HCT116 (cell line): ENCODE measurements around the gene ZNF304. TPM values are rescaled to one million over a fixed set of nuclear protein-coding genes. Genes with fewer than 3 reads are reported as not detected.

ENCODE experiments used
- ATAC-seq: fragments of 200-7000 bp; cut with Tn5 transposase; 2 replicates; pipeline ENCODE4 v1.9.1; 2020; ENCODE audit warnings: mild to moderate bottlenecking, moderate library complexity
- BruUV-seq: library from RNA; stranded (reverse); fragments of 400-500 nt; replicated peaks from 2 replicates; lab custom pipeline; 2021; lab: Mats Ljungman, UMichigan
- CTCF ChIA-PET: fragments of 300-600 bp; sonication (Branson Sonifier 250); formaldehyde crosslinking; loops from one replicate; lab custom pipeline; 2021; ENCODE audit warnings: antibody characterized with exemption; lab: Charles Lee
- POLR2A ChIA-PET: fragments of 300-600, 350-600 bp; sonication (Branson Sonifier 250); formaldehyde crosslinking; loops from one replicate; lab custom pipeline; 2021; ENCODE audit warnings: antibody characterized with exemption; lab: Charles Lee
- RAD21 ChIA-PET, 2 experiments: fragments of 300-600 bp; sonication (Branson Sonifier 250); formaldehyde crosslinking; loops; one replicate each; lab custom pipeline; 2023; ENCODE audit warnings: low total read pairs in 2 of 2; ENCODE audit not compliant: uncharacterized antibody in 2 of 2, unreplicated experiment in 2 of 2, low non-redundant PET in 1 of 2; lab: Charles Lee
- DNase-seq: peaks from one replicate; pipeline ENCODE4 v3.0.0-alpha.2; 2010; ENCODE audit warnings: low read depth, low spot score
- H2AFZ ChIP-seq: fragments of 200-600 bp; shearing (Covaris generic), sonication (generic); 2 replicates; pipeline ENCODE4 v1.6.1; 2017; ENCODE audit warnings: low read depth, mixed run types, mixed read lengths, antibody characterized with exemption, low read length; ENCODE audit not compliant: poor library complexity, severe bottlenecking
- H3K27ac ChIP-seq: 2 replicates; pipeline ENCODE4 v1.5.1; 2012; ENCODE audit warnings: low read depth, low read length
- H3K27me3 ChIP-seq: fragments of 200-600 bp; sonication (generic); 2 replicates; pipeline ENCODE4 v1.6.1; 2016; ENCODE audit warnings: mixed run types, low read length, mixed read lengths; ENCODE audit not compliant: insufficient read depth
- H3K36me3 ChIP-seq, 2 experiments: fragments of 200-500 bp in 1 of 2; fragments of 200-600 bp in 1 of 2; sonication (Bioruptor generic) in 1 of 2; sonication (generic) in 1 of 2; 2 replicates each; pipeline versions ENCODE4 v1.5.1 to v1.6.1; 2014 to 2016; ENCODE audit warnings: low read length in 2 of 2, inconsistent platforms in 1 of 2, mixed read lengths in 1 of 2, mixed run types in 1 of 2; ENCODE audit not compliant: insufficient read depth in 2 of 2, control insufficient read depth in 1 of 2
- H3K4me1 ChIP-seq, 2 experiments: fragments of 200-600 bp in 1 of 2; sonication (generic) in 1 of 2; 2 replicates each; pipeline versions ENCODE4 v1.5.1 to v1.6.1; 2012 to 2017; ENCODE audit warnings: low read length in 2 of 2, inconsistent platforms in 1 of 2, mild to moderate bottlenecking in 1 of 2, mixed read lengths in 1 of 2, mixed run types in 1 of 2, moderate library complexity in 1 of 2; ENCODE audit not compliant: insufficient read depth in 2 of 2, control insufficient read depth in 1 of 2
- H3K4me2 ChIP-seq: fragments of 200-600 bp; sonication (generic); 2 replicates; pipeline ENCODE4 v1.6.1; 2017; ENCODE audit warnings: mixed run types, low read length, mixed read lengths
- H3K4me3 ChIP-seq, 2 experiments: fragments of 200-600 bp in 1 of 2; sonication (generic) in 1 of 2; replicated peaks in 1 of 2; 2 replicates each; pipeline ENCODE4 v1.5.1; 2011 to 2016; ENCODE audit warnings: low read length in 2 of 2, control low read depth in 1 of 2, low read depth in 1 of 2, mild to moderate bottlenecking in 1 of 2, mixed read lengths in 1 of 2, mixed run types in 1 of 2
- H3K79me2 ChIP-seq: fragments of 200-600 bp; sonication (generic); 2 replicates; pipeline ENCODE4 v1.6.1; 2017; ENCODE audit warnings: mild to moderate bottlenecking, mixed run types, low read length, moderate library complexity, mixed read lengths; ENCODE audit not compliant: insufficient read depth
- H3K9ac ChIP-seq: fragments of 200-600 bp; sonication (generic); 2 replicates; pipeline ENCODE4 v1.6.1; 2016; ENCODE audit warnings: low read length, mixed read lengths
- H3K9me2 ChIP-seq: fragments of 200-600 bp; sonication (generic), shearing (Covaris generic); 2 replicates; pipeline ENCODE4 v1.6.1; 2017; ENCODE audit warnings: mixed run types, mild to moderate bottlenecking, moderate library complexity; ENCODE audit not compliant: insufficient read depth
- H3K9me3 ChIP-seq, 2 experiments: fragments of 200-500 bp in 1 of 2; fragments of 200-600 bp in 1 of 2; sonication (Bioruptor generic) in 1 of 2; sonication (generic) in 1 of 2; 2 replicates each; pipeline ENCODE4 v1.6.1; 2014 to 2017; ENCODE audit warnings: low read length in 2 of 2, mixed read lengths in 2 of 2, inconsistent platforms in 1 of 2, low read depth in 1 of 2, mild to moderate bottlenecking in 1 of 2, mixed run types in 1 of 2, moderate library complexity in 1 of 2; ENCODE audit not compliant: control insufficient read depth in 1 of 2, insufficient read depth in 1 of 2
- H4K20me1 ChIP-seq: fragments of 200-600 bp; sonication (generic), shearing (Covaris generic); 2 replicates; pipeline ENCODE4 v1.6.1; 2017; ENCODE audit warnings: mixed run types, mild to moderate bottlenecking, moderate library complexity; ENCODE audit not compliant: insufficient read depth
- CBX3 ChIP-seq: IDR thresholded peaks from 2 replicates; pipeline ENCODE4 v1.6.1; 2012; ENCODE audit warnings: low read depth
- CEBPB ChIP-seq: IDR thresholded peaks from 2 replicates; pipeline ENCODE4 v1.6.1; 2012; ENCODE audit warnings: low read depth
- ELF1 ChIP-seq: IDR thresholded peaks from 2 replicates; pipeline ENCODE4 v1.6.1; 2012; ENCODE audit warnings: low read depth, borderline replicate concordance
- FOSL1 ChIP-seq: IDR thresholded peaks from 2 replicates; pipeline ENCODE4 v1.6.1; 2012; ENCODE audit warnings: low read depth
- POLR2AphosphoS5 ChIP-seq: IDR thresholded peaks from 2 replicates; pipeline ENCODE4 v1.6.1; 2011; ENCODE audit warnings: mild to moderate bottlenecking, low read depth, low read length, moderate library complexity
- RAD21 ChIP-seq: IDR thresholded peaks from 2 replicates; pipeline ENCODE4 v1.6.1; 2012; ENCODE audit warnings: low read depth, mild to moderate bottlenecking
- SP1 ChIP-seq: IDR thresholded peaks from 2 replicates; pipeline ENCODE4 v1.6.1; 2012; ENCODE audit warnings: low read depth
- YY1 ChIP-seq: IDR thresholded peaks from 2 replicates; pipeline ENCODE4 v1.6.1; 2011; ENCODE audit warnings: low read length, low read depth, moderate library complexity, mild to moderate bottlenecking; ENCODE audit not compliant: insufficient replicate concordance; ENCODE audit errors: extremely low read depth
- ZNF274 ChIP-seq: fragments of 200-500 bp; sonication (Bioruptor generic); IDR thresholded peaks from 2 replicates; pipeline ENCODE4 v1.6.1; 2014; ENCODE audit warnings: mild to moderate bottlenecking, low read depth, low read length, inconsistent platforms
- intact Hi-C: fragments of 100-400 bp; cut with micrococcal nuclease; formaldehyde crosslinking; loops from 2 replicates; pipeline ENCODE4 v1.10.0; 2022
- total RNA-seq: library from RNA; stranded (reverse); gene quantifications from one replicate; pipeline ENCODE4 v1.2.1, GENCODE V29; 2021; ENCODE audit not compliant: unreplicated experiment
- TF ChIP-seq, protein P1 (sequence below): IDR thresholded peaks from 2 replicates; pipeline ENCODE4 v1.6.1; 2012; ENCODE audit warnings: low read depth
- TF ChIP-seq, protein P2 (sequence below): IDR thresholded peaks from 2 replicates; pipeline ENCODE4 v1.6.1; 2012
- TF ChIP-seq, protein P3 (sequence below): IDR thresholded peaks from 2 replicates; pipeline ENCODE4 v1.6.1; 2012

Gene ZNF304
- total RNA-seq, 1 experiment from 2014 or later: 6.3 TPM

DNA sequence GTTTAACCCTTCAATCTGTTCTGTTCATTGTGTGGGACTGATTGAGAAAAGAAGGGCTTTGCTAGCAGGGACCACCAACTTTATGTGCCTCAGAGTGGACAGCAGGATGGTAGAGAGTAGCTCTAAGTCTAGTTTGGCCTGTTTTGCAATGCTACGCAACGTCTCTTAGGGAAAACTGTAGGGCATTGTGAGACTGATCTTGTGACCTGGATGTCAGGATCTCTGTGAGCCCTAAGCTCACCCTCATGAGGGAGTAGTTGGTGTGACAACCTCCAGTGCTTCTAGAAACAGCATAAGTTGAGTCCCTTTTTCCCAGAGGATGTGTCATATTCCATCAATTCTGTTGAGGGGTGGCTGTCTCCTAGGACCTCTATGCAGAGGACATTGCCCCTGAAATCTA is 40.3 kb upstream of the ZNF304 start (continued):
- no peak for TF ChIP-seq RAD21

DNA sequence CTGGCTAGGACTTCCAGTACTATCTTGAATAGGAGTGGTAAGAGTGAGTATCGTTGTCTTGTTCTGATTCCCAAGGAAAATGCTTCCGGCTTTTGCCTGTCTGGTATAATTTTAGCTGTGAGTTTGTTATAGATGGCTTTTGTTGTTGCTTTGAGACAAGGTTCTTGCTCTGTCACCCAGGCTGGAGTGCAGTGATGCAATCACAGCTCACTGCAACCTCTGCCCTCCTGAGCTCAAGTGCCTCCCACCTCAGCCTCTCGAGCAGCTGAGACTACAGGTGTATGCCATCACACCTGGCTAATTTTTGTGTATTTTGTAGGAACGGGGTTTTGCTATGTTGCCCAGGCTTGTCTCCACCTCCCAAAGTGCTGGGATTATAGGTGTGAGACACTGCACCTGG is 36.9 kb upstream of the ZNF304 start:
- Histone ChIP-seq H3K27ac (no peak overlapping the region), H3K9me2 (no peaks in the 10 kb centered on the region), H3K79me2 (no peaks in the 10 kb centered on the region), H3K36me3 (no peaks in the 10 kb centered on the region), H3K4me2 (no peak overlapping the region), H4K20me1 (no peaks in the 10 kb centered on the region), H3K9ac (no peak overlapping the region), H2AFZ (no peak overlapping the region), H3K9me3 (no peaks in the 10 kb centered on the region), H3K4me1 (no peaks in the 10 kb centered on the region), H3K4me3 (no peak overlapping the region), H3K27me3 (no peaks in the 10 kb centered on the region)
- POLR2A ChIA-PET: no interaction called here
- TF ChIP-seq, protein P1, sequence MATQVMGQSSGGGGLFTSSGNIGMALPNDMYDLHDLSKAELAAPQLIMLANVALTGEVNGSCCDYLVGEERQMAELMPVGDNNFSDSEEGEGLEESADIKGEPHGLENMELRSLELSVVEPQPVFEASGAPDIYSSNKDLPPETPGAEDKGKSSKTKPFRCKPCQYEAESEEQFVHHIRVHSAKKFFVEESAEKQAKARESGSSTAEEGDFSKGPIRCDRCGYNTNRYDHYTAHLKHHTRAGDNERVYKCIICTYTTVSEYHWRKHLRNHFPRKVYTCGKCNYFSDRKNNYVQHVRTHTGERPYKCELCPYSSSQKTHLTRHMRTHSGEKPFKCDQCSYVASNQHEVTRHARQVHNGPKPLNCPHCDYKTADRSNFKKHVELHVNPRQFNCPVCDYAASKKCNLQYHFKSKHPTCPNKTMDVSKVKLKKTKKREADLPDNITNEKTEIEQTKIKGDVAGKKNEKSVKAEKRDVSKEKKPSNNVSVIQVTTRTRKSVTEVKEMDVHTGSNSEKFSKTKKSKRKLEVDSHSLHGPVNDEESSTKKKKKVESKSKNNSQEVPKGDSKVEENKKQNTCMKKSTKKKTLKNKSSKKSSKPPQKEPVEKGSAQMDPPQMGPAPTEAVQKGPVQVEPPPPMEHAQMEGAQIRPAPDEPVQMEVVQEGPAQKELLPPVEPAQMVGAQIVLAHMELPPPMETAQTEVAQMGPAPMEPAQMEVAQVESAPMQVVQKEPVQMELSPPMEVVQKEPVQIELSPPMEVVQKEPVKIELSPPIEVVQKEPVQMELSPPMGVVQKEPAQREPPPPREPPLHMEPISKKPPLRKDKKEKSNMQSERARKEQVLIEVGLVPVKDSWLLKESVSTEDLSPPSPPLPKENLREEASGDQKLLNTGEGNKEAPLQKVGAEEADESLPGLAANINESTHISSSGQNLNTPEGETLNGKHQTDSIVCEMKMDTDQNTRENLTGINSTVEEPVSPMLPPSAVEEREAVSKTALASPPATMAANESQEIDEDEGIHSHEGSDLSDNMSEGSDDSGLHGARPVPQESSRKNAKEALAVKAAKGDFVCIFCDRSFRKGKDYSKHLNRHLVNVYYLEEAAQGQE: no peak
- TF ChIP-seq FOSL1: no peak
- TF ChIP-seq CEBPB: 0 out of 2 replicates have a peak, but pooled peaks have one; percentile 10
- no peak for DNase-seq
- ATAC-seq: no peak
- CTCF ChIA-PET: no interaction called here
- RAD21 ChIA-PET: no interaction called here
- intact Hi-C loops: no loop called here
- BruUV-seq: no TSS peak

DNA sequence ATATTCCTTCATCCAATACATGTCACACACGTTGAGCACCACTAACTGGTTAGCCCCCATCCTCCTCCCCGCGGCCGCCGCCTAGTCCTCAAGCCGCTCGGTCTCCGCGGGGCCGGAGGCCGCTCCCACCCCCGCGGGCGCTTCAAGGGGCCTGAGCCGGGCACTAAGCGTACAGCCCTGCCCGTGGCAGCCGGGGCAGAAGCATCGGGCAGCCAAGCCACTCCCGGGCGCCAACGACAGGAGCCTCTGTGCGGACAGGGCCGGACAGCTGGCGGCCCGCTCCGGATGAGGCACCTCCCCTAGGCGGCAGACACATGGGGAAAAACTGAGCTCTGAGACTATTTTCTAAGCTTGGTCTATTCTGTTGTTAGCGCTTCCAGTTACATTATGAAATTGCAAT is 33.6 kb upstream of the ZNF304 start:
- DNase-seq: no peak
- ChIA-PET POLR2A (no interaction called here), CTCF (no interaction called here), RAD21 (no interaction called here)
- H3K9me3 ChIP-seq: no peaks in the 10 kb centered on the region
- H3K9me2 ChIP-seq: no peaks in the 10 kb centered on the region
- H4K20me1 ChIP-seq: no peaks in the 10 kb centered on the region
- H3K27ac ChIP-seq: no peak overlapping the region
- H3K79me2 ChIP-seq: peaks cover 20% of the 10 kb centered on the region
- no peak overlapping the region for H3K4me2 ChIP-seq
- H3K27me3 ChIP-seq: no peaks in the 10 kb centered on the region
- H3K9ac ChIP-seq: no peak overlapping the region
- no peak for ATAC-seq
- peaks cover 9 to 13% of the 10 kb centered on the region in 2 experiments for H3K4me1 ChIP-seq
- intact Hi-C loops: no loop called here
- H3K4me3 ChIP-seq: no peak overlapping the region
- no peak overlapping the region for H2AFZ ChIP-seq
- BruUV-seq: no TSS peak
- no peaks in the 10 kb centered on the region for H3K36me3 ChIP-seq
- TF ChIP-seq, protein P2, sequence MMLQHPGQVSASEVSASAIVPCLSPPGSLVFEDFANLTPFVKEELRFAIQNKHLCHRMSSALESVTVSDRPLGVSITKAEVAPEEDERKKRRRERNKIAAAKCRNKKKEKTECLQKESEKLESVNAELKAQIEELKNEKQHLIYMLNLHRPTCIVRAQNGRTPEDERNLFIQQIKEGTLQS: no peak
- TF ChIP-seq FOSL1 (no peak), POLR2AphosphoS5 (no peak), CEBPB (no peak), ZNF274 (no peak), CBX3 (no peak), RAD21 (no peak), YY1 (no peak), SP1 (no peak), ELF1 (no peak)
- TF ChIP-seq, protein P3, sequence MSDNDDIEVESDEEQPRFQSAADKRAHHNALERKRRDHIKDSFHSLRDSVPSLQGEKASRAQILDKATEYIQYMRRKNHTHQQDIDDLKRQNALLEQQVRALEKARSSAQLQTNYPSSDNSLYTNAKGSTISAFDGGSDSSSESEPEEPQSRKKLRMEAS: no peak
